Endothelial cell of umbilical vein (primary cell): ENCODE measurements around the gene GATM. TPM values are rescaled to one million over a fixed set of nuclear protein-coding genes. Genes with fewer than 3 reads are reported as not detected.

Source experiments
- BruUV-seq: library from RNA; stranded (reverse); fragments of 400-500 nt; replicated peaks from 2 replicates; lab custom pipeline; 2021; lab: Mats Ljungman, UMichigan
- CTCF ChIA-PET: fragments of 300-600, 350-600 bp; sonication (Branson Sonifier 250); formaldehyde crosslinking; loops from one replicate; lab custom pipeline; 2021; ENCODE audit warnings: antibody characterized with exemption, inconsistent platforms; lab: Charles Lee
- POLR2A ChIA-PET: fragments of 300-600, 350-600 bp; sonication (Branson Sonifier 250); formaldehyde crosslinking; loops from one replicate; lab custom pipeline; 2021; ENCODE audit warnings: antibody characterized with exemption, inconsistent platforms; lab: Charles Lee
- DNase-seq: peaks from one replicate; pipeline ENCODE4 v3.0.0-alpha.2; 2011; ENCODE audit warnings: low read depth, low spot score
- FAIRE-seq: peaks from 2 replicates; lab custom pipeline; 2011; peaks lifted over from hg19 to GRCh38; lab: Jason Lieb, UNC
- H2AFZ ChIP-seq: 2 replicates; pipeline ENCODE4 v1.6.0; 2012; ENCODE audit warnings: low read depth, low read length, control low read depth, inconsistent platforms
- H3K27ac ChIP-seq: 2 replicates; pipeline ENCODE4 v1.5.1; 2011; ENCODE audit warnings: low read depth, mild to moderate bottlenecking, control low read depth, low read length, moderate library complexity; ENCODE audit not compliant: insufficient read depth
- H3K27me3 ChIP-seq, 2 experiments: 2 replicates each; pipeline versions ENCODE4 v1.6.0 to v1.6.1; 2011; ENCODE audit warnings: low read length in 2 of 2, mixed read lengths in 1 of 2; ENCODE audit not compliant: control insufficient read depth in 2 of 2, insufficient read depth in 2 of 2
- H3K36me3 ChIP-seq, 2 experiments: 2 replicates in 1 of 2; 3 replicates in 1 of 2; pipeline ENCODE4 v1.5.1; 2011; ENCODE audit warnings: low read length in 2 of 2, mild to moderate bottlenecking in 1 of 2, moderate library complexity in 1 of 2; ENCODE audit not compliant: control insufficient read depth in 2 of 2, insufficient read depth in 2 of 2; ENCODE audit errors: extremely low read depth in 1 of 2
- H3K4me1 ChIP-seq: 3 replicates; pipeline ENCODE4 v1.5.1; 2011; ENCODE audit warnings: mild to moderate bottlenecking, low read length; ENCODE audit not compliant: control insufficient read depth, insufficient read depth; ENCODE audit errors: extremely low read depth
- H3K4me2 ChIP-seq: 2 replicates; pipeline ENCODE4 v1.6.1; 2011; ENCODE audit warnings: low read length, control low read depth, mixed read lengths; ENCODE audit not compliant: insufficient read depth
- H3K4me3 ChIP-seq, 3 experiments: fragments of 200-600 bp in 1 of 3; sonication (generic), shearing (Covaris generic) in 1 of 3; replicated peaks in 1 of 3; 2 replicates each; pipeline ENCODE4 v1.5.1; 2011 to 2016; ENCODE audit warnings: control low read depth in 3 of 3, low read length in 3 of 3, mild to moderate bottlenecking in 2 of 3, inconsistent platforms in 1 of 3, low read depth in 1 of 3, moderate library complexity in 1 of 3; ENCODE audit not compliant: insufficient read depth in 1 of 3
- H3K79me2 ChIP-seq: 2 replicates; pipeline ENCODE4 v1.6.0; 2012; ENCODE audit warnings: low read length, inconsistent platforms; ENCODE audit not compliant: control insufficient read depth, insufficient read depth
- H3K9ac ChIP-seq: replicated peaks from 2 replicates; pipeline ENCODE3; 2011; ENCODE audit warnings: low read length, control low read depth; ENCODE audit not compliant: insufficient read depth; ENCODE audit errors: extremely low read depth
- H3K9me1 ChIP-seq: replicated peaks from 3 replicates; pipeline ENCODE4 v1.6.0; 2011; ENCODE audit warnings: mild to moderate bottlenecking, low read length; ENCODE audit not compliant: control insufficient read depth, insufficient read depth; ENCODE audit errors: extremely low read depth
- H3K9me3 ChIP-seq: replicated peaks from 2 replicates; pipeline ENCODE4 v1.5.1; 2012; ENCODE audit warnings: low read length, inconsistent platforms; ENCODE audit not compliant: control insufficient read depth, insufficient read depth
- H4K20me1 ChIP-seq: replicated peaks from 2 replicates; pipeline ENCODE3; 2011; ENCODE audit warnings: mild to moderate bottlenecking, low read length; ENCODE audit not compliant: control insufficient read depth, insufficient read depth; ENCODE audit errors: extremely low read depth
- CTCF ChIP-seq, 2 donors: IDR thresholded peaks; 1 replicate in 1 of 2; 2 replicates in 1 of 2; pipeline ENCODE4 v1.5.1; 2011; ENCODE audit warnings: low read length in 2 of 2, mild to moderate bottlenecking in 2 of 2, moderate library complexity in 2 of 2, control low read depth in 1 of 2, inconsistent platforms in 1 of 2, low read depth in 1 of 2; ENCODE audit not compliant: insufficient read depth in 1 of 2; ENCODE audit errors: extremely low read depth in 1 of 2
- EZH2 ChIP-seq: IDR thresholded peaks from 2 replicates; pipeline ENCODE4 v1.6.1; 2012; ENCODE audit warnings: borderline replicate concordance, low read depth, mild to moderate bottlenecking, moderate library complexity, low read length, inconsistent platforms; ENCODE audit not compliant: severe bottlenecking
- FOS ChIP-seq: IDR thresholded peaks from 2 replicates; pipeline ENCODE4 v1.6.1; 2011; ENCODE audit warnings: mild to moderate bottlenecking, low read length, moderate library complexity, borderline replicate concordance; ENCODE audit not compliant: insufficient read depth
- GATA2 ChIP-seq: IDR thresholded peaks from 2 replicates; pipeline ENCODE4 v1.7.0; 2011; ENCODE audit warnings: low read depth, mild to moderate bottlenecking, moderate library complexity, mixed read lengths, low read length; ENCODE audit not compliant: insufficient read length, insufficient read depth
- JUN ChIP-seq: IDR thresholded peaks from 2 replicates; pipeline ENCODE4 v1.6.1; 2011; ENCODE audit warnings: borderline replicate concordance, low read depth; ENCODE audit not compliant: insufficient read length, insufficient read depth
- MAX ChIP-seq: IDR thresholded peaks from 2 replicates; pipeline ENCODE4 v1.6.1; 2011; ENCODE audit not compliant: insufficient read depth, insufficient read length
- MYC ChIP-seq: IDR thresholded peaks from one replicate; pipeline ENCODE4 v1.6.1; 2011; ENCODE audit warnings: mild to moderate bottlenecking, low read depth, low read length
- POLR2A ChIP-seq: IDR thresholded peaks from 2 replicates; pipeline ENCODE4 v1.6.1; 2012; ENCODE audit warnings: low read depth, mild to moderate bottlenecking, control low read depth, low read length
- POLR2AphosphoS5 ChIP-seq: IDR thresholded peaks from 2 replicates; pipeline ENCODE4 v1.6.1; 2012; ENCODE audit warnings: low read depth, mild to moderate bottlenecking, control low read depth, low read length, moderate library complexity; ENCODE audit not compliant: insufficient read depth
- dilution Hi-C: fragments of 300-500 bp; cut with MboI; formaldehyde crosslinking; loops from one replicate; pipeline ENCODE4 v1.15.0; 2019; ENCODE audit warnings: low sequenced_read_pairs; ENCODE audit not compliant: extremely low pct_ligation_motif_present
- intact Hi-C: fragments of 100-400 bp; cut with micrococcal nuclease; formaldehyde crosslinking; loops from one replicate; pipeline ENCODE4 v1.10.0; 2022
- polyA plus RNA-seq, 4 experiments: library from polyadenylated mRNA; depleted of rRNA in 3 of 4; stranded (reverse) in 3 of 4; unstranded in 1 of 4; fragments of >200 nt; gene quantifications; 2 replicates each; pipeline versions ENCODE4 v1.2.1 to v1.2.3, GENCODE V29; 2011 to 2012; ENCODE audit warnings: missing spikeins in 1 of 4
- total RNA-seq: library from RNA; stranded (reverse); gene quantifications from 2 replicates; pipeline ENCODE4 v1.2.3, GENCODE V29; 2021

GATM gene
- total and polyA plus RNA-seq, 2 donors (not counting 3 experiments of a cell fraction or from before 2014, with no cell fraction given), result 0.21 to 0.60 TPM

GRCh38 chr15:45394681-45395080, 16.3 kb upstream of the GATM start:
- H3K27ac ChIP-seq, result no peak overlapping the region
- no peaks in the 10 kb centered on the region for H3K4me1 ChIP-seq
- H3K79me2 ChIP-seq, result no peaks in the 10 kb centered on the region
- no TSS peak for BruUV-seq
- FAIRE-seq, result no peak
- TF ChIP-seq MYC (no peak), CTCF (IDR thresholded peaks at IDR 0.05; ENCODE audit: extremely low read depth in 1 of 2, insufficient read depth in 1 of 2, low read depth in 1 of 2, low read length in 2 of 2) (no peak), GATA2 (no peak), EZH2 (no peak), MAX (no peak), FOS (no peak), POLR2A (no peak), POLR2AphosphoS5 (no peak), JUN (no peak)
- dilution Hi-C loops, result no loop called here
- intact Hi-C loops, result no loop called here
- no peaks in the 10 kb centered on the region for H3K9me1 ChIP-seq
- POLR2A ChIA-PET, result no interaction called here
- CTCF ChIA-PET, result no interaction called here
- no peak overlapping the region for H2AFZ ChIP-seq
- no peaks in the 10 kb centered on the region for H3K9me3 ChIP-seq
- no peak for DNase-seq
- H3K36me3 ChIP-seq, result no peaks in the 10 kb centered on the region
- no peak overlapping the region for H3K4me2 ChIP-seq
- H3K4me3 ChIP-seq, result no peak overlapping the region
- H3K27me3 ChIP-seq, result peaks cover 16 to 18% of the 10 kb centered on the region in 2 experiments
- no peaks in the 10 kb centered on the region for H4K20me1 ChIP-seq
- no peak overlapping the region for H3K9ac ChIP-seq
